Measurements from ENCODE around the gene WWC2. TPM values are rescaled to one million over a fixed set of nuclear protein-coding genes. Genes with fewer than 3 reads are reported as not detected.

The WWC2 gene
- total and polyA plus RNA-seq, 12 donors = 6.0 to 37.4 (median 31.2) TPM

DNA sequence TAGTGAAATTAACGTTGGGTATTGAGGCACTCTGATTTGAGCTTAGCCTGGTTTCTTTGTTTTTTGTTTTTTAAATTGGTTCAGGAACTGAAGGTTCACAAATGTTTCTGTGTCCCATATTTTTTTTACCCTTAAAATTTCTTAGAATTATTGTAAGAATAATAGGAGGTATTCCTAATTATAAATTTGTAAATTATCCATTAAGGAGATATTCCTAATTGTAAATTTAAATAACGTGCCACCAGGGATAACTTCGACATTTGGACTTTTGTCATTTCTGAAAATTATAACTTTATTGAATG lies 1.2 kb downstream of the WWC2 start:
- Histone ChIP-seq H3K4me1 (peaks cover 0 to 41% (median 29%) of the 10 kb centered on the region in 9 donors), H3K36me3 (no peaks in the 10 kb centered on the region), H3K4me3 (peak overlapping the region; percentile 56 to 93 (median 80)), H3K27me3 (peaks cover 0 to 55% (median 0%) of the 10 kb centered on the region in 7 donors), H3K9me3 (no peaks in the 10 kb centered on the region), H3K27ac (peak overlapping the region in 6 of 10 donors; percentile 97 to 100 (median 98))
- WGBS, 2 donors = 26 to 35% methylated on average over 3 of the region's 3 CpGs
- intact Hi-C loops (cut with DNase I) = loop anchor here in 1 of 10 donors (10.0 kb wide), 1 partner anchor 65 kb away; no protein-coding TSS in a partner anchor
- no peak for DNase-seq
- ATAC-seq = no peak
- TF ChIP-seq, protein P1, sequence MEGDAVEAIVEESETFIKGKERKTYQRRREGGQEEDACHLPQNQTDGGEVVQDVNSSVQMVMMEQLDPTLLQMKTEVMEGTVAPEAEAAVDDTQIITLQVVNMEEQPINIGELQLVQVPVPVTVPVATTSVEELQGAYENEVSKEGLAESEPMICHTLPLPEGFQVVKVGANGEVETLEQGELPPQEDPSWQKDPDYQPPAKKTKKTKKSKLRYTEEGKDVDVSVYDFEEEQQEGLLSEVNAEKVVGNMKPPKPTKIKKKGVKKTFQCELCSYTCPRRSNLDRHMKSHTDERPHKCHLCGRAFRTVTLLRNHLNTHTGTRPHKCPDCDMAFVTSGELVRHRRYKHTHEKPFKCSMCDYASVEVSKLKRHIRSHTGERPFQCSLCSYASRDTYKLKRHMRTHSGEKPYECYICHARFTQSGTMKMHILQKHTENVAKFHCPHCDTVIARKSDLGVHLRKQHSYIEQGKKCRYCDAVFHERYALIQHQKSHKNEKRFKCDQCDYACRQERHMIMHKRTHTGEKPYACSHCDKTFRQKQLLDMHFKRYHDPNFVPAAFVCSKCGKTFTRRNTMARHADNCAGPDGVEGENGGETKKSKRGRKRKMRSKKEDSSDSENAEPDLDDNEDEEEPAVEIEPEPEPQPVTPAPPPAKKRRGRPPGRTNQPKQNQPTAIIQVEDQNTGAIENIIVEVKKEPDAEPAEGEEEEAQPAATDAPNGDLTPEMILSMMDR (IDR thresholded peaks at IDR 0.05) = no peak

DNA sequence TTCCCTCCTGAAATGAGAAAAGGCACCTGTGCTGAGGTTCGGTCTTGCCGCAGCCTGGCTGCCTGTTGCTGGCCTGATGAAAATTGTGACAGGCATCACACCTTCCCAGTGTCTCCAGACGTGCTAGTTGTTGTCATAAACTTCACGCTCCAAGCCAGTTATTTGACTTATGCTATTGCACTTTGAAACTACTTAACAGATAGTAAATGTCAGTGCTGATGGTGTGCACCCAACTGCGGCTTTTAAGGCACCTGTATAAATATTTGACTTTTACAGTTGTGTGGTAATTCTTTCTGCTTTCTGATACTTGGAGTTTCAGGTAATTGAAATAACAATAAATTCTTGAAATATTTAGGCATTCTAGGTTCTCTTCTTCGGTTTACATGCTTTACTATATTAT lies 1.8 kb downstream of the WWC2 start:
- Histone ChIP-seq H3K27me3 (peaks cover 0 to 52% (median 0%) of the 10 kb centered on the region in 7 donors), H3K27ac (no peak overlapping the region), H3K4me1 (peaks cover 0 to 41% (median 29%) of the 10 kb centered on the region in 9 donors), H3K9me3 (no peaks in the 10 kb centered on the region), H3K36me3 (no peaks in the 10 kb centered on the region), H3K4me3 (peak overlapping the region in 8 of 10 donors; percentile 56 to 93 (median 80))
- no peak for DNase-seq
- 39 to 47% methylated on average over 6 of the region's 6 CpGs for WGBS, 2 donors
- intact Hi-C loops (cut with DNase I) = loop anchor here in 1 of 10 donors (10.0 kb wide), 1 partner anchor 64 kb away; no protein-coding TSS in a partner anchor
- no peak for ATAC-seq
- TF ChIP-seq, protein P1 (IDR thresholded peaks at IDR 0.05) = no peak

DNA sequence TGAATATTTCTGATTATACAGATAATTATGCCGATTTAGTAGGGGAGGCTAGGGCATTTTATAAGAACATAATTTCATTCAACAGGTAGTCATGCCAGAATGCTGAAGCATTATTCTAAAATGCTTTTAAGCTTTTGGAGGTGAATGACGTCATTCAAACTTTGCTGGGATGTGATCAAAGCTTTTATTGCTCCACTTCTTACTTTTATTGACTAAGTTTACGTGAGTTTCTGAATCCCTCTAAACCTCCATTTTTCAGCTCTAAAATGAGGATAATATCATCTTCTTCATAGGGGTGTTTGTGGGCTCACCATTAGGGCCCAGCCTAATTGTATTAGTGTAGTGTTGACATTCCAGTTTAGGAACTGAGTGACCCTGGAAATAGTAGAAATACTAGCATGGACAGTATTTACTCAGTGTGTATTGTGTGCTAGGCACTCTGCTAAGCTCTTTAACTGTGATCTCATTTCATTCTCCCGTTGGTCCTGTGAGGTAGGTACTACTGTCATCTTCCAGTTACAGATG lies 3.0 kb downstream of the WWC2 start:
- no peaks in the 10 kb centered on the region for H3K36me3 ChIP-seq
- H3K4me1 ChIP-seq = peaks cover 0 to 41% (median 29%) of the 10 kb centered on the region in 9 donors
- ATAC-seq = no peak
- H3K4me3 ChIP-seq = no peak overlapping the region
- peaks cover 0 to 40% (median 0%) of the 10 kb centered on the region in 7 donors for H3K27me3 ChIP-seq
- TF ChIP-seq, protein P1 (IDR thresholded peaks at IDR 0.05) = no peak
- intact Hi-C loops (cut with DNase I) = loop anchor here in 1 of 10 donors (10.0 kb wide), 1 partner anchor 63 kb away; no protein-coding TSS in a partner anchor
- H3K27ac ChIP-seq = no peak overlapping the region
- H3K9me3 ChIP-seq = no peaks in the 10 kb centered on the region
- DNase-seq = no peak
- 73 to 80% methylated on average over 4 of the region's 4 CpGs for WGBS, 2 donors

DNA sequence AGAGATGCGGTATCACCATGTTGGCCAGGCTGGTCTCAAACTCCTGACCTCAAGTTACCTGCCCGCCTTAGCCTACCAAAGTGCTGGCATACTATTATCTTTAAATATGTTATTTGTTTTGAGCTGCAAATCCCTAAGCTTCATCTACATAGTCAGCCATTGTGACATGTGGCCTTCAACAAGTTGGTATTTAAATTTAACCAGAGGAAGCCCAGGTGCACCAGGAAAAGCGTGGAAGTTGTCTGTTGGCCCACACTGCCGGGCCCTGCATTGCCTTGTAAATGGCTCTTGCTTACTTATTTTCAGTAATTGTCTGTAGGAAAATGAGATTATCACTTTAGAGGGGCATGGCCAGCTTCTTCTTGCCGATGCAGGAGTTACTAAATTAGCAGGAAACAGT lies 6.0 kb downstream of the WWC2 start:
- DNase-seq (no peak), ATAC-seq (no peak)
- Histone ChIP-seq H3K27ac (no peak overlapping the region), H3K4me3 (no peak overlapping the region), H3K4me1 (peaks cover 0 to 31% (median 23%) of the 10 kb centered on the region in 9 donors), H3K9me3 (no peaks in the 10 kb centered on the region), H3K27me3 (peaks cover 0 to 14% (median 0%) of the 10 kb centered on the region in 7 donors), H3K36me3 (no peaks in the 10 kb centered on the region)
- TF ChIP-seq, protein P1 (IDR thresholded peaks at IDR 0.05) = no peak
- WGBS, 2 donors = 92 to 94% methylated on average over 5 of the region's 5 CpGs
- intact Hi-C loops (cut with DNase I) = loop anchor here in 1 of 10 donors (10.0 kb wide), 1 partner anchor 60 kb away; no protein-coding TSS in a partner anchor
